Activated T-cell treated with anti-CD3 and anti-CD28 coated beads, Interleukin-2, amount 50 U/mL, for 24 hours (primary cell): ENCODE data around the gene PER1.
"Not testable (repeated sequence)": the region's sequence is repeated elsewhere in the genome, so short reads cannot be mapped to it uniquely, and the experiment has no call there.

Experiments used
- DNase-seq: peaks from one replicate; pipeline ENCODE4 v3.0.0-alpha.2; 2020
- H3K27ac Mint-ChIP-seq: 2 replicates; pipeline ENCODE4 v1.8.0; 2020; ENCODE audit warnings: mild to moderate bottlenecking, mixed read lengths
- H3K27me3 Mint-ChIP-seq: 2 replicates; pipeline ENCODE4 v1.8.0; 2020; ENCODE audit warnings: mixed read lengths
- H3K36me3 Mint-ChIP-seq: 2 replicates; pipeline ENCODE4 v1.8.0; 2020; ENCODE audit warnings: low read depth, mixed read lengths
- H3K4me1 Mint-ChIP-seq: 2 replicates; pipeline ENCODE4 v1.8.0; 2020; ENCODE audit warnings: low read depth, mixed read lengths
- H3K4me3 Mint-ChIP-seq: 2 replicates; pipeline ENCODE4 v1.8.0; 2020; ENCODE audit warnings: mild to moderate bottlenecking, moderate library complexity, mixed read lengths
- H3K9me3 Mint-ChIP-seq: 2 replicates; pipeline ENCODE4 v1.8.0; 2020; ENCODE audit warnings: mixed read lengths

Gene PER1

GRCh38 chr17:8117367-8117979 lies 34.7 kb downstream of the PER1 start:
- H3K27ac Mint-ChIP-seq = peak overlapping the region; percentile 56
- DNase-seq = no peak
- peaks cover 61% of the 10 kb centered on the region for H3K27me3 Mint-ChIP-seq
- peaks cover 4% of the 10 kb centered on the region for H3K36me3 Mint-ChIP-seq
- peaks cover 40% of the 10 kb centered on the region for H3K4me1 Mint-ChIP-seq
- H3K9me3 Mint-ChIP-seq = no peaks in the 10 kb centered on the region
- peak overlapping the region; percentile 82 for H3K4me3 Mint-ChIP-seq

GRCh38 chr17:8116776-8117175 lies 35.4 kb downstream of the PER1 start:
- H3K27ac Mint-ChIP-seq = no peak overlapping the region
- H3K9me3 Mint-ChIP-seq = no peaks in the 10 kb centered on the region
- peaks cover 4% of the 10 kb centered on the region for H3K36me3 Mint-ChIP-seq
- DNase-seq = no peak
- peaks cover 36% of the 10 kb centered on the region for H3K4me1 Mint-ChIP-seq
- no peak overlapping the region for H3K4me3 Mint-ChIP-seq
- peaks cover 60% of the 10 kb centered on the region for H3K27me3 Mint-ChIP-seq

- Mint-ChIP-seq H3K9me3 (no peaks in the 10 kb centered on the region), H3K27ac (no peak overlapping the region), H3K36me3 (no peaks in the 10 kb centered on the region), H3K4me3 (no peak overlapping the region), H3K4me1 (peaks cover 6% of the 10 kb centered on the region), H3K27me3 (peaks cover 40% of the 10 kb centered on the region)
- no peak for DNase-seq
Measured at GRCh38 chr17:8110907-8111306, 41.3 kb downstream of the PER1 start.

- Mint-ChIP-seq H3K27me3 (peaks cover 37% of the 10 kb centered on the region), H3K4me1 (peaks cover 6% of the 10 kb centered on the region), H3K9me3 (no peaks in the 10 kb centered on the region), H3K4me3 (no peak overlapping the region), H3K27ac (no peak overlapping the region), H3K36me3 (no peaks in the 10 kb centered on the region)
- DNase-seq = no peak
Measured at GRCh38 chr17:8110456-8110804, 41.8 kb downstream of the PER1 start.

- peaks cover 6% of the 10 kb centered on the region for H3K4me1 Mint-ChIP-seq
- DNase-seq = peak; percentile 87
Measured at GRCh38 chr17:8109661-8110455, 42.3 kb downstream of the PER1 start.

GRCh38 chr17:8108972-8109660 lies 43.1 kb downstream of the PER1 start:
- no peaks in the 10 kb centered on the region for H3K36me3 Mint-ChIP-seq
- no peak overlapping the region for H3K27ac Mint-ChIP-seq
- DNase-seq = no peak
- peaks cover 24% of the 10 kb centered on the region for H3K27me3 Mint-ChIP-seq
- no peaks in the 10 kb centered on the region for H3K9me3 Mint-ChIP-seq
- peaks cover 6% of the 10 kb centered on the region for H3K4me1 Mint-ChIP-seq
- H3K4me3 Mint-ChIP-seq = no peak overlapping the region

More at GRCh38 chr17:8109661-8110455, 42.3 kb downstream of the PER1 start:
- H3K36me3 Mint-ChIP-seq = no peaks in the 10 kb centered on the region
- H3K27me3 Mint-ChIP-seq = peaks cover 31% of the 10 kb centered on the region
- no peak overlapping the region for H3K27ac Mint-ChIP-seq
- no peaks in the 10 kb centered on the region for H3K9me3 Mint-ChIP-seq
- peak overlapping the region; percentile 56 for H3K4me3 Mint-ChIP-seq

GRCh38 chr17:8106980-8107379 lies 45.2 kb downstream of the PER1 start:
- H3K4me3 Mint-ChIP-seq, H3K36me3 Mint-ChIP-seq, H3K4me1 Mint-ChIP-seq, H3K9me3 Mint-ChIP-seq, DNase-seq, H3K27me3 Mint-ChIP-seq, H3K27ac Mint-ChIP-seq: not testable (repeated sequence)

GRCh38 chr17:8105957-8106398 lies 46.2 kb downstream of the PER1 start:
- Mint-ChIP-seq H3K4me3 (no peak overlapping the region), H3K9me3 (no peaks in the 10 kb centered on the region), H3K27me3 (peaks cover under 1% of the 10 kb centered on the region), H3K27ac (peak overlapping the region; percentile 4), H3K36me3 (no peaks in the 10 kb centered on the region), H3K4me1 (peaks cover 6% of the 10 kb centered on the region)
- no peak for DNase-seq

GRCh38 chr17:8104911-8105310 lies 47.3 kb downstream of the PER1 start:
- no peaks in the 10 kb centered on the region for H3K9me3 Mint-ChIP-seq
- H3K4me1 Mint-ChIP-seq = peaks cover 3% of the 10 kb centered on the region
- no peak for DNase-seq
- no peak overlapping the region for H3K27ac Mint-ChIP-seq
- no peaks in the 10 kb centered on the region for H3K36me3 Mint-ChIP-seq
- H3K27me3 Mint-ChIP-seq = no peaks in the 10 kb centered on the region
- no peak overlapping the region for H3K4me3 Mint-ChIP-seq

GRCh38 chr17:8103549-8103948 lies 48.7 kb downstream of the PER1 start:
- Mint-ChIP-seq H3K27ac (no peak overlapping the region), H3K36me3 (no peaks in the 10 kb centered on the region), H3K27me3 (no peaks in the 10 kb centered on the region), H3K4me3 (no peak overlapping the region), H3K4me1 (no peaks in the 10 kb centered on the region), H3K9me3 (no peaks in the 10 kb centered on the region)
- DNase-seq = no peak

GRCh38 chr17:8101721-8102120 lies 50.5 kb downstream of the PER1 start:
- H3K27ac Mint-ChIP-seq = no peak overlapping the region
- H3K36me3 Mint-ChIP-seq = no peaks in the 10 kb centered on the region

GRCh38 chr17:8100763-8101162 lies 51.4 kb downstream of the PER1 start:
- DNase-seq = no peak
- Mint-ChIP-seq H3K4me1 (no peaks in the 10 kb centered on the region), H3K9me3 (no peaks in the 10 kb centered on the region), H3K4me3 (no peak overlapping the region), H3K27ac (no peak overlapping the region), H3K36me3 (no peaks in the 10 kb centered on the region), H3K27me3 (no peaks in the 10 kb centered on the region)

More at GRCh38 chr17:8101721-8102120, 50.5 kb downstream of the PER1 start:
- Mint-ChIP-seq H3K4me3 (no peak overlapping the region), H3K9me3 (no peaks in the 10 kb centered on the region), H3K4me1 (no peaks in the 10 kb centered on the region), H3K27me3 (no peaks in the 10 kb centered on the region)
- DNase-seq = no peak

GRCh38 chr17:8100111-8100510 lies 52.1 kb downstream of the PER1 start:
- no peak for DNase-seq
- H3K9me3 Mint-ChIP-seq = no peaks in the 10 kb centered on the region
- no peaks in the 10 kb centered on the region for H3K27me3 Mint-ChIP-seq
- no peaks in the 10 kb centered on the region for H3K4me1 Mint-ChIP-seq
- H3K4me3 Mint-ChIP-seq = no peak overlapping the region
- H3K36me3 Mint-ChIP-seq = no peaks in the 10 kb centered on the region
- no peak overlapping the region for H3K27ac Mint-ChIP-seq

GRCh38 chr17:8096541-8096940 lies 55.7 kb downstream of the PER1 start:
- no peaks in the 10 kb centered on the region for H3K36me3 Mint-ChIP-seq
- H3K27me3 Mint-ChIP-seq = peaks cover 9% of the 10 kb centered on the region
- peaks cover 8% of the 10 kb centered on the region for H3K4me1 Mint-ChIP-seq
- no peak overlapping the region for H3K27ac Mint-ChIP-seq
- H3K4me3 Mint-ChIP-seq = no peak overlapping the region
- no peak for DNase-seq
- H3K9me3 Mint-ChIP-seq = no peaks in the 10 kb centered on the region

- Mint-ChIP-seq H3K27me3 (peaks cover 18% of the 10 kb centered on the region), H3K4me1 (peaks cover 8% of the 10 kb centered on the region), H3K4me3 (no peak overlapping the region), H3K27ac (no peak overlapping the region), H3K36me3 (no peaks in the 10 kb centered on the region), H3K9me3 (no peaks in the 10 kb centered on the region)
- no peak for DNase-seq
Measured at GRCh38 chr17:8095361-8095760, 56.8 kb downstream of the PER1 start.
